Spleen (tissue), 11 donors: ENCODE results near the gene ETF1. TPM values are rescaled to one million over a fixed set of nuclear protein-coding genes. Genes with fewer than 3 reads are reported as not detected.

Experiments
- DNase-seq: peaks from one replicate; pipeline ENCODE4 v3.0.0-alpha.2; 2020
- H3K27ac ChIP-seq, 8 donors: fragments of 200-600 bp; sonication (generic) in 7 of 8; 1 replicate in 4 of 8; 2 replicates in 4 of 8; pipeline versions ENCODE4 v1.5.0 to v1.8.0; 2016 to 2021; ENCODE audit warnings: inconsistent platforms in 4 of 8, mild to moderate bottlenecking in 4 of 8, moderate library complexity in 1 of 8
- H3K27me3 ChIP-seq, 7 donors: fragments of 200-600 bp; sonication (generic) in 6 of 7; replicated peaks in 1 of 7; 1 replicate in 4 of 7; 2 replicates in 3 of 7; pipeline versions ENCODE4 v1.5.0 to v1.8.0; 2016 to 2021; ENCODE audit warnings: inconsistent platforms in 3 of 7, mild to moderate bottlenecking in 1 of 7
- H3K36me3 ChIP-seq, 6 donors: fragments of 200-600 bp; sonication (generic) in 5 of 6; 1 replicate in 4 of 6; 2 replicates in 2 of 6; pipeline versions ENCODE4 v1.5.0 to v1.8.0; 2016 to 2021; ENCODE audit warnings: inconsistent platforms in 2 of 6
- H3K4me1 ChIP-seq, 6 donors: fragments of 200-600 bp; sonication (generic) in 5 of 6; 1 replicate in 3 of 6; 2 replicates in 3 of 6; pipeline versions ENCODE4 v1.5.0 to v1.8.0; 2016 to 2021; ENCODE audit warnings: inconsistent platforms in 3 of 6
- H3K4me3 ChIP-seq, 8 donors: fragments of 200-600 bp; sonication (generic) in 7 of 8; 1 replicate in 4 of 8; 2 replicates in 4 of 8; pipeline versions ENCODE4 v1.5.0 to v1.8.0; 2016 to 2021; ENCODE audit warnings: inconsistent platforms in 4 of 8, mild to moderate bottlenecking in 4 of 8, moderate library complexity in 2 of 8
- H3K9me3 ChIP-seq, 8 donors: fragments of 200-600 bp; sonication (generic) in 7 of 8; 1 replicate in 4 of 8; 2 replicates in 4 of 8; pipeline versions ENCODE4 v1.5.0 to v1.8.0; 2016 to 2021; ENCODE audit warnings: inconsistent platforms in 4 of 8
- CTCF ChIP-seq, 11 experiments: fragments of 200-600 bp in 7 of 11; fragments of 450-650 bp in 4 of 11; sonication (generic) in 4 of 11; IDR thresholded peaks in 8 of 11; conservative IDR thresholded peaks in 3 of 11; 1 replicate in 7 of 11; 2 replicates in 4 of 11; pipeline versions ENCODE4 v1.4.0 to v1.8.0; 2016 to 2021; ENCODE audit warnings: antibody characterized with exemption in 11 of 11, inconsistent platforms in 4 of 11, mild to moderate bottlenecking in 1 of 11
- POLR2A ChIP-seq, 3 donors: fragments of 450-650 bp; IDR thresholded peaks; one replicate each; pipeline ENCODE4 v1.5.1; 2017; ENCODE audit warnings: antibody characterized with exemption in 3 of 3, mild to moderate bottlenecking in 1 of 3
- POLR2AphosphoS5 ChIP-seq, 3 donors: sonication (generic); formaldehyde crosslinking; IDR thresholded peaks; one replicate each; pipeline ENCODE4 v1.5.1; 2017; ENCODE audit warnings: antibody characterized with exemption in 3 of 3
- WGBS, 5 donors: extraction: QIAGEN DNeasy Blood & Tissue Kit in 3 of 5; methylation state at CpG; one replicate each; pipeline versions ENCODE4 v1.1.5 to v1.1.7; 2013 to 2018; 5-methylcytosine and 5-hydroxymethylcytosine counted together
- intact Hi-C: fragments of 100-400 bp; cut with DNase I; formaldehyde crosslinking; loops from one replicate; pipeline ENCODE4 v1.15.0; 2023; ENCODE audit warnings: low total_unique reads
- polyA plus RNA-seq, 3 donors: library from polyadenylated mRNA; stranded (reverse); fragments of 200-250 nt; gene quantifications; one replicate each; pipeline ENCODE4 v1.2.1, GENCODE V29; 2013
- total RNA-seq, 7 donors: library from RNA; depleted of rRNA in 3 of 7; stranded (reverse); fragments of >200 nt in 3 of 7; fragmentation: NEBNext Ultra II Directional in 4 of 7; extraction: Animal tissue kit (Norgen Biotek cat#: 25700) in 4 of 7; gene quantifications; one replicate each; pipeline versions ENCODE4 v1.1.0 to v1.2.1, GENCODE V29; 2016 to 2021
- donor health status: healthy with polysubstance abuse.
- donor health status: DM: no; HTN: no; CAD: no; lungs with moderate emphysema.
- donor health status: DM: no; HTN: no; CAD: no.
- donor health status: Bipolar disorder and iron deficiency.
- donor health status: healthy.
- donor health status: DM: no; HTN: no; CAD: no.
- donor health status: DM: yes; HTN: yes; CAD: no.

Gene ETF1
- total and polyA plus RNA-seq, 10 donors, result 21.3 to 78.8 (median 54.0) TPM

- peaks cover 0 to 81% (median 31%) of the 10 kb centered on the region in 6 donors for H3K4me1 ChIP-seq
- no peaks in the 10 kb centered on the region for H3K27me3 ChIP-seq
- no peaks in the 10 kb centered on the region for H3K9me3 ChIP-seq
- no peak for TF ChIP-seq CTCF (IDR thresholded peaks at IDR 0.05 in 8 of 11, conservative IDR thresholded peaks at IDR 0.05 in 3 of 11)
- no peak for TF ChIP-seq POLR2A (IDR thresholded peaks at IDR 0.05)
- TF ChIP-seq POLR2AphosphoS5 (IDR thresholded peaks at IDR 0.05), result no peak
- H3K36me3 ChIP-seq, result peaks cover 0 to 79% (median 1%) of the 10 kb centered on the region in 6 donors
- DNase-seq, result no peak
- WGBS, 5 donors, result 73 to 96% (median 77%) methylated on average over 1 of the region's 1 CpG
- H3K27ac ChIP-seq, result no peak overlapping the region
- intact Hi-C loops, result no loop called here
- H3K4me3 ChIP-seq, result no peak overlapping the region
Observed at GRCh38 chr5:138528208-138528607, 14.8 kb downstream of the ETF1 start.

- DNase-seq, result no peak
- 68 to 91% (median 75%) methylated on average over 1 of the region's 1 CpG for WGBS, 5 donors
- Histone ChIP-seq H3K4me1 (peaks cover 0 to 81% (median 28%) of the 10 kb centered on the region in 6 donors), H3K27ac (no peak overlapping the region), H3K27me3 (no peaks in the 10 kb centered on the region), H3K36me3 (peaks cover 0 to 76% (median 3%) of the 10 kb centered on the region in 6 donors), H3K4me3 (no peak overlapping the region), H3K9me3 (no peaks in the 10 kb centered on the region)
- intact Hi-C loops, result no loop called here
- TF ChIP-seq POLR2AphosphoS5 (IDR thresholded peaks at IDR 0.05) (no peak), POLR2A (IDR thresholded peaks at IDR 0.05) (no peak), CTCF (IDR thresholded peaks at IDR 0.05 in 8 of 11, conservative IDR thresholded peaks at IDR 0.05 in 3 of 11) (no peak)
Observed at GRCh38 chr5:138527170-138527569, 15.9 kb downstream of the ETF1 start.

GRCh38 chr5:138523406-138523805, 19.6 kb downstream of the ETF1 start:
- Histone ChIP-seq H3K4me3 (no peak overlapping the region), H3K4me1 (peaks cover 7 to 75% (median 20%) of the 10 kb centered on the region in 6 donors), H3K36me3 (peaks cover 0 to 45% (median 4%) of the 10 kb centered on the region in 6 donors), H3K9me3 (no peaks in the 10 kb centered on the region), H3K27me3 (no peaks in the 10 kb centered on the region), H3K27ac (no peak overlapping the region)
- intact Hi-C loops, result no loop called here
- TF ChIP-seq POLR2A (IDR thresholded peaks at IDR 0.05) (no peak), CTCF (IDR thresholded peaks at IDR 0.05 in 8 of 11, conservative IDR thresholded peaks at IDR 0.05 in 3 of 11) (no peak), POLR2AphosphoS5 (IDR thresholded peaks at IDR 0.05) (no peak)
- no peak for DNase-seq
- WGBS, 5 donors, result 95 to 98% (median 96%) methylated on average over 5 of the region's 5 CpGs

- Histone ChIP-seq H3K36me3 (peaks cover 3 to 53% (median 28%) of the 10 kb centered on the region in 6 donors), H3K27me3 (no peaks in the 10 kb centered on the region), H3K27ac (peak overlapping the region in 1 of 8 donors; percentile 17), H3K9me3 (no peaks in the 10 kb centered on the region), H3K4me1 (peaks cover 7 to 55% (median 16%) of the 10 kb centered on the region in 6 donors), H3K4me3 (no peak overlapping the region)
- WGBS, 5 donors, result 91 to 98% (median 97%) methylated on average over 1 of the region's 1 CpG
- DNase-seq, result no peak
- intact Hi-C loops, result no loop called here
- TF ChIP-seq POLR2AphosphoS5 (IDR thresholded peaks at IDR 0.05) (no peak), CTCF (IDR thresholded peaks at IDR 0.05 in 8 of 11, conservative IDR thresholded peaks at IDR 0.05 in 3 of 11) (no peak), POLR2A (IDR thresholded peaks at IDR 0.05) (no peak)
Observed at GRCh38 chr5:138520971-138521370, 22.1 kb downstream of the ETF1 start.
